B cell (primary cell): ENCODE measurements around the gene FAM149B1.

Source experiments
- CTCF ChIP-seq: fragments of 200-600 bp; IDR thresholded peaks from one replicate; pipeline ENCODE4 v1.8.0; 2022; ENCODE audit warnings: antibody characterized with exemption, mild to moderate bottlenecking
- EZH2 ChIP-seq: IDR thresholded peaks from 2 replicates; pipeline ENCODE4 v1.6.1; 2012; ENCODE audit warnings: borderline replicate concordance, low read depth, mild to moderate bottlenecking, moderate library complexity, low read length; ENCODE audit not compliant: insufficient read depth, poor library complexity, severe bottlenecking

DNA sequence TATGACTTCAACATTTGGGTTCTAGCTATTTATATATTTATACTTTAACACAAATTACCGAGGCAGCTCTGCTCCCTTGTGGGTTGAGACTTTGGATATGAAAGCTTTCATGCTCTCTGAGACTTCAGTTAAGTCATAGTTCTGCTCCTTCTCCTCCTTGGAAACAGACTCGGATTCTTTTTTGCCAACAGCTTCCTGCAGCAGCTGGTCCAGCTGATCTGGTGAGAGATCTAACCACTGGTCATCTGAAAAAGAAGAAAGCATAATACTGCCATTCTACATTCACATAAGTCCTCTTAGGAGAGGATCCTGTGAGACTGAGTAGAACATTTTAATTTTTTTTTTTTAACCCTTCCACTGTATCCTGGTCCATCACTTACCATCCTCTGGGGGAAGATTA lies 28.7 kb upstream of the FAM149B1 start:
- TF ChIP-seq CTCF (no peak), EZH2 (no peak)
